Measurements from ENCODE around the gene TRRAP. TPM values are rescaled to one million over a fixed set of nuclear protein-coding genes. Genes with fewer than 3 reads are reported as not detected.

The TRRAP gene
- total RNA-seq, result 11.6 and 14.2 TPM in 2 replicates

GRCh38 chr7:98878365-98879197, at the start of gene TRRAP:
TSS of gene TRRAP (plus strand) at chr7:98878532. CDS start at chr7:98881151, 2,619 bp downstream.

GRCh38 chr7:98869597-98870120, 8.7 kb upstream of the TRRAP start, which contains the start of gene TMEM130:
TSS of gene TMEM130 (minus strand) at chr7:98870014. CDS start at chr7:98869861, 153 bp downstream.

Other genes starting within 250 kb of the TRRAP start
- gene TMEM130, start 8.5 kb upstream of the TRRAP start, total RNA-seq, result 0.38 and 0.56 TPM in 2 replicates